KBM-7 (cell line): Measurements from ENCODE around the gene MAP3K1.
"Not testable (repeated sequence)": the region's sequence is repeated elsewhere in the genome, so short reads cannot be mapped to it uniquely, and the experiment has no call there.

Experiments used
- DNase-seq: peaks from one replicate; pipeline ENCODE4 v3.0.0-alpha.2; 2015
- in situ Hi-C: fragments of 300-500 bp; cut with MboI; formaldehyde crosslinking; loops from 2 replicates; pipeline ENCODE4 v1.14.3; 2020; ENCODE audit warnings: low sequenced_read_pairs, low pct_unique_long_range_greater_than_20kb, mixed read lengths

MAP3K1 gene

GRCh38 chr5:56814963-56815657 is at the start of gene MAP3K1:
TSS of gene MAP3K1 (plus strand) at chr5:56815549. CDS start at chr5:56815574, 25 bp downstream.
- peak; percentile 76 for DNase-seq

GRCh38 chr5:56766926-56767325 is 48.4 kb upstream of the MAP3K1 start:
- DNase-seq, result no peak
- in situ Hi-C loops, result no loop called here

More at GRCh38 chr5:56814963-56815657, at the start of gene MAP3K1:
- in situ Hi-C loops, result no loop called here

- in situ Hi-C loops, result no loop called here
- no peak for DNase-seq
Measured at GRCh38 chr5:56769875-56770604, 45.3 kb upstream of the MAP3K1 start.

GRCh38 chr5:56772767-56773166 is 42.6 kb upstream of the MAP3K1 start:
- in situ Hi-C loops, result no loop called here
- DNase-seq, result no peak

GRCh38 chr5:56774957-56775356 is 40.4 kb upstream of the MAP3K1 start:
- no peak for DNase-seq
- in situ Hi-C loops, result no loop called here

GRCh38 chr5:56776212-56776846 is 39.0 kb upstream of the MAP3K1 start:
- in situ Hi-C loops, DNase-seq: not testable (repeated sequence)

GRCh38 chr5:56783261-56783660 is 32.1 kb upstream of the MAP3K1 start:
- in situ Hi-C loops, result no loop called here
- DNase-seq, result no peak

- no peak for DNase-seq
- in situ Hi-C loops, result no loop called here
Measured at GRCh38 chr5:56786346-56786745, 29.0 kb upstream of the MAP3K1 start.

- no peak for DNase-seq
- in situ Hi-C loops, result no loop called here
Measured at GRCh38 chr5:56791396-56791795, 24.0 kb upstream of the MAP3K1 start.

GRCh38 chr5:56798521-56798920 is 16.8 kb upstream of the MAP3K1 start:
- no peak for DNase-seq
- in situ Hi-C loops, result no loop called here

GRCh38 chr5:56800186-56800585 is 15.2 kb upstream of the MAP3K1 start:
- DNase-seq, result no peak
- in situ Hi-C loops, result no loop called here

GRCh38 chr5:56801256-56801655 is 14.1 kb upstream of the MAP3K1 start:
- DNase-seq, result no peak
- in situ Hi-C loops, result no loop called here

GRCh38 chr5:56802205-56802604 is 13.1 kb upstream of the MAP3K1 start:
- in situ Hi-C loops, result no loop called here
- DNase-seq, result no peak

GRCh38 chr5:56803025-56803424 is 12.3 kb upstream of the MAP3K1 start:
- in situ Hi-C loops, result no loop called here
- no peak for DNase-seq

- DNase-seq, result no peak
- in situ Hi-C loops, result no loop called here
Measured at GRCh38 chr5:56803894-56804293, 11.5 kb upstream of the MAP3K1 start.

- in situ Hi-C loops, result no loop called here
- DNase-seq, result no peak
Measured at GRCh38 chr5:56807679-56808078, 7.7 kb upstream of the MAP3K1 start.

- DNase-seq, result no peak
- in situ Hi-C loops, result no loop called here
Measured at GRCh38 chr5:56808211-56808610, 7.1 kb upstream of the MAP3K1 start.

- no peak for DNase-seq
- in situ Hi-C loops, result no loop called here
Measured at GRCh38 chr5:56810826-56811225, 4.5 kb upstream of the MAP3K1 start.

GRCh38 chr5:56812110-56812509 is 3.2 kb upstream of the MAP3K1 start:
- in situ Hi-C loops, result no loop called here
- no peak for DNase-seq

- DNase-seq, result no peak
- in situ Hi-C loops, result no loop called here
Measured at GRCh38 chr5:56813302-56813701, 2.0 kb upstream of the MAP3K1 start.
